ENCODE results near the gene POU6F2.
"Not testable (repeated sequence)": the region's sequence is repeated elsewhere in the genome, so short reads cannot be mapped to it uniquely, and the experiment has no call there.

Gene POU6F2

GRCh38 chr7:39313376-39313775 is 335.7 kb downstream of the POU6F2 start:
- no peak for DNase-seq

- DNase-seq = no peak
Measured at GRCh38 chr7:39313974-39314373, 336.3 kb downstream of the POU6F2 start.

GRCh38 chr7:39317107-39317506 is 339.4 kb downstream of the POU6F2 start:
- no peak for DNase-seq

- DNase-seq = no peak
Measured at GRCh38 chr7:39317896-39318295, 340.2 kb downstream of the POU6F2 start.

- no peak for DNase-seq
Measured at GRCh38 chr7:39321245-39321644, 343.5 kb downstream of the POU6F2 start.

- DNase-seq = no peak
Measured at GRCh38 chr7:39321909-39322498, 344.3 kb downstream of the POU6F2 start.

GRCh38 chr7:39324139-39324760 is 346.5 kb downstream of the POU6F2 start:
- no peak for DNase-seq

GRCh38 chr7:39331607-39332006 is 353.9 kb downstream of the POU6F2 start:
- DNase-seq = not testable (repeated sequence)

GRCh38 chr7:39332142-39332541 is 354.4 kb downstream of the POU6F2 start:
- DNase-seq = no peak

GRCh38 chr7:39333701-39334100 is 356.0 kb downstream of the POU6F2 start:
- no peak for DNase-seq

- no peak for DNase-seq
Measured at GRCh38 chr7:39336442-39336841, 358.7 kb downstream of the POU6F2 start.

- DNase-seq = no peak
Measured at GRCh38 chr7:39338716-39339115, 361.0 kb downstream of the POU6F2 start.

- DNase-seq = no peak
Measured at GRCh38 chr7:39339591-39339990, 361.9 kb downstream of the POU6F2 start.

GRCh38 chr7:39341083-39341482 is 363.4 kb downstream of the POU6F2 start:
- DNase-seq = no peak

GRCh38 chr7:39342763-39343162 is 365.1 kb downstream of the POU6F2 start:
- DNase-seq = no peak

GRCh38 chr7:39349452-39350123 is 371.9 kb downstream of the POU6F2 start:
- DNase-seq = no peak

- no peak for DNase-seq
Measured at GRCh38 chr7:39353615-39354376, 376.1 kb downstream of the POU6F2 start.

- DNase-seq = no peak
Measured at GRCh38 chr7:39355664-39356063, 378.0 kb downstream of the POU6F2 start.

GRCh38 chr7:39356172-39356925 is 378.6 kb downstream of the POU6F2 start:
- DNase-seq = no peak

- DNase-seq = no peak
Measured at GRCh38 chr7:39357648-39358047, 379.9 kb downstream of the POU6F2 start.

- no peak for DNase-seq
Measured at GRCh38 chr7:39360038-39360437, 382.3 kb downstream of the POU6F2 start.

- no peak for DNase-seq
Measured at GRCh38 chr7:39360766-39361165, 383.1 kb downstream of the POU6F2 start.

- DNase-seq = no peak
Measured at GRCh38 chr7:39365751-39366295, 388.1 kb downstream of the POU6F2 start.

Data from activated naive CD4-positive, alpha-beta T cell treated with Interleukin-2 at 50 U/mL for 16 hours (primary cell).